Fibroblast of skin of abdomen (primary cell): ENCODE results near the gene EPHB2.
"Not testable (repeated sequence)": the region's sequence is repeated elsewhere in the genome, so short reads cannot be mapped to it uniquely, and the experiment has no call there.

Experiments
- DNase-seq: peaks from one replicate; pipeline ENCODE4 v3.0.0-alpha.2; 2013

The EPHB2 gene

GRCh38 chr1:22841142-22841541, 130.5 kb downstream of the EPHB2 start:
- DNase-seq: no peak

GRCh38 chr1:22841860-22842281, 131.2 kb downstream of the EPHB2 start:
- no peak for DNase-seq

- DNase-seq: not testable (repeated sequence)
Measured at GRCh38 chr1:22843441-22844183, 133.0 kb downstream of the EPHB2 start.

DNA sequence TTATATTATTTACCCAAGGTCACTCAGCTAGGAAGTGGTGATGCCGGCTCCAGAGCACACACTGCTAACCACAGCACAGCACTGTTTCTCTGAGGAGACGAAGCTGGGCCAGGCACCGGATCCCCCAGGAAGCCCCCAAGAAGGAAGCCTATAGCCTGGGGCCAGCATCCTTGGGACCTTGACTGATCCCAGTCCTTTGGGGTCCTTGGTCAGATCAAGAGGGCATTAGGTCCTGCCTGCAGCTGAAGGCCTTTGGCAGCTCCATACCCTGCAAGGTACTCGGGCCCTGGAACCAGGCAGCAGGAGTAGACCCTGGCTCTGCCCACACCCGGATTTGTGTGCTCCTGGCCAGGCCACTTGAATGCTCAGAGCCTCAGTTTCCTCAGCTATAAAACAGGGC, 134.0 kb downstream of the EPHB2 start:
- no peak for DNase-seq

GRCh38 chr1:22845398-22845935, 134.8 kb downstream of the EPHB2 start:
- DNase-seq: no peak

GRCh38 chr1:22846458-22846857, 135.8 kb downstream of the EPHB2 start:
- DNase-seq: no peak

GRCh38 chr1:22847249-22847648, 136.6 kb downstream of the EPHB2 start:
- no peak for DNase-seq

- no peak for DNase-seq
Measured at GRCh38 chr1:22847709-22848108, 137.1 kb downstream of the EPHB2 start.

GRCh38 chr1:22848405-22848804, 137.8 kb downstream of the EPHB2 start:
- peak; percentile 46 for DNase-seq

GRCh38 chr1:22849770-22850169, 139.1 kb downstream of the EPHB2 start:
- no peak for DNase-seq

GRCh38 chr1:22850281-22850680, 139.6 kb downstream of the EPHB2 start:
- no peak for DNase-seq

DNA sequence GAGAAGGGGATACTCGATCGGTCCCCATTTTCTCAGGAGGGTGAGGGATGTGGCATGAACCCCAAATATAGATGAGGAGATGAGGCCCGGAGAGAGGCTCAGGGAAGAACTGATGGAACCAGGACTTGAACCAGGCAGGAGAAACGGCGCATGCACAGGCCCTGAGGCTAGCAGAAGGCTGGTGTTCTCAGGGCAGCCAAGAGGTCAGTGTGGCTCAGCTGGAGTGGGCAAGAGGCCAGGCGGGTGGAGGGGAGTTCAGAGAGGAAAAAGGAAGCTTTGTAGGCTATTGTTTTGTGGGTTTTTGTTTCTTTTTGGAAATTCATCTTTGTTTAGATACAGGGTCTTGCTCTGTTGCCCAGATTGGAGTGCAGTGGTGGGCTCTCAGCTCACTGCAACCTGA, 140.0 kb downstream of the EPHB2 start:
- DNase-seq: no peak

DNA sequence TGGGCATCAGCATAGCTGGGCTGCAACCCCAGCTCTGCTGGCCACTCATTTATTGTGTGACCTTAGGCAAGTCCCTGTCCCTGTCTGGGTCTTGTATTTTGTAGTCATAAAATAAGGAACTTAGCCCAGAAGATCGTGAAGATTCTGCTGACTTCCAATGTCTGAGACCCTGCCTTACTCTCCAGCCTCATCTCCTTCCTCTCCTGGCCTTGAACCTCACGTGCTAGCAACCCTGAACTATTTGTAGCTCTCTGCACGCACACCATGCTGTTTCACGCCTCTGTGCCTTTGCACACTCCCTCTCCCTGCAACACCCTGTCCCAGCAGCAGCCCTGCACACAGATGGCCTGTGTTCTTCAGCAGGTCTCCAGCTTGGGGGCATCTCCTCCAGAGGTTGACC, 140.9 kb downstream of the EPHB2 start:
- DNase-seq: no peak

DNA sequence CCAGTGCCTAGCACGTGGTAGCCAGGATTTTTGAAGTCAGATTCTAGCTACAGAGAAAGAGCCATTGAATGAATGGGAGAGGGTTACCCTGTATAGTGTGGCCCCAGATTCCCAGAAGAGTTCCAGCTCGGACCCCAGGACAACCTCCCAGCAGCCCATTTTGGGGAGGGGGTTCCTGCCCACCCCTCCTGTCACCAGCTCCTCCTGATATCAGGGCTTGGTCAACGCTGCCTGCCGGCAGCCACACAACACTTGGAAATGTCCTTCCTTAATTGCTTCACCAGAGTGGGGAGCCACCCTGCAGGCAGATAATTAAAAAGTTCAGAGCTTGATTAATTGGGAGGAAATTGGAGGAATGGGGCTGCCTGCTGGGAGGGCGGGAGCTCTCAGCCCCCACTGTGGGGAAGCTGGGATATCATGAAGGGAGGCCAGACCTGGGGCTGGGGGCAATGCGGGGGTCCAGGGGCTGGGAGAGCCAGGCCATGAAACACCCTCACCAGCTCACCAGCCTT, 141.6 kb downstream of the EPHB2 start:
- DNase-seq: no peak

- DNase-seq: no peak
Measured at GRCh38 chr1:22853651-22854185, 143.1 kb downstream of the EPHB2 start.

DNA sequence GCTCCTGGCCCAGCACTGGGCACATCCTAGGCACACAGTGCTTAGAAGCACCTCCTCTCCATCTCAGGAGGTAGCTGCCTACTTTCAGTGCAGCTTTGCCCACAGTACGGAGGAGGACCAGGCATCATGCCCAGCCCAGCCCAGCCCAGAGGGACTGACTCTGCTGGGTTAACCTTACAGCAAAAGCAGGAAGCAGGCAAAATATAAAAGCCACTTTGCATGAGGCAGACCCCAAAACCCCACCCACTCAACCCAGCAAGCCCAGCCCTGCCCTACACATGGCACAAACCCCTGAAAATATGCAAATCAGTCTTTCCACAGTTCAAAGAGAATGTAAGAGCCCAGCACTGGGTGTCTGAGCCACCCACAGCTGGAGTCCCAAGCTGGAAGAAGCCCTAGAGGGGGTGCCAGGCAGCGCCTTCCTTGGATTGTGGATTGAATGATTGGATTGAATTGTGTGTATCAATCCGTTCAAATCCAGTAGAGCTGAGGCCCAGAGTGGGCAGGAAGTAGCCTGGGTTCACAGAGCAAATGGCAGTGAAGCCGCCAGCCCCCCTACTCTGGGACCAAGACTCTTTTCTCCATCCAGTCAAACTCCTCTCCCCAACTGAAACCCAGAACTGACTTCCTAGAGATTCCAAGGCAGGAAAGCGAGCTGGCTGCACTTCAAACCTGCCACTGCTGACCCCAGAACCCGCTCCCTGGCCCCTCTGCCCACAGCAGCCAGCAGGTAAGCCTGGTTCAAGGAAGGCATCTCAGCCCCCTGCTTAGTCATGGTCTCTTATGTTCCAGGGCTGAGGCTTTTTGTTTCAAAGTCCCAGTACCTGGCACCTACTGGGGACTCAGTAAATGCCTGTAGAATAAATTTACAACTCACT, 144.3 kb downstream of the EPHB2 start:
- DNase-seq: no peak

DNA sequence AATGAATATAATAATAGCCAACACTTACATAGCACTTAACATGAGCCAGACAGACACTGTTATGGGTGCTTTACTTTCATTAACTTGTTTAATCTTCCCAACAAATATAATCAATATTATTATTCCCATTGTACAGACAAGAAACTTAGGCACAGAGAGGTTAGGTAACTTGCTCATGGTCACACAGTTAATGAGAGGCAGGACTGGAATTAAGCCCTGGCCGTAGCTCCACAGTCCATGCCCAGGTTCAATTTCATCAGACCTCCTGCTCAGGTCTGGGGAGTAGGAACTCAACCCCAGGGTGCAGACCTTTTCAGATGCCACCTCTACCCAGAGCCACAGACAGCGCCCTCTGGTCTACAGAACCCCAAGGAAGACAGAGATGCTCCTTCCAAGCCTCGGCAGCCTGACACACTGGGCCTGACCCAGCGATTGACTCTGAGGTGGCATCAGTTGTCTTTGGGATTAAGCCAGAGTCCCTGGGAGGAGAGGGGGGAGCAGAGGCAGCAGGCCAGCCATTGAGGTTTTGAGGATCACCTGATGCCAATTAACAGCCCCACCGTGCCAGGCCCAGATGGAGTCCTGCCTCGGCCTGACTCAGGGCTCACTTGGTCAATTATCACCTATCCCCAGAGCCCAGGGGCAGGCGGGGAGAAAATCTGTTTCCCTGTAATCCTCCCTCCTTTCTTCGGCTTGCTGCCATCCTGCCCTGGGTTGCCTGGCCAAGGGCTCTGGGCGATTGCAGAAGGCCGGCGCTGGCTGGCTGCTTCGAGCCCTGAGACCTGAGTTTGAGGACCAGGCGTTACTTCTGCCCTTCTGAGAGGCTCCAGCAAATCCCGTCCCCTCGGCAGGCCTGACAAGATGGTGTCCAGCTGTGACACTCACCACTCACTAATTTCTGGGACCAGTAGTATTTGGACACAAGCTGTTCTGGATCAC, 145.3 kb downstream of the EPHB2 start:
- no peak for DNase-seq

DNA sequence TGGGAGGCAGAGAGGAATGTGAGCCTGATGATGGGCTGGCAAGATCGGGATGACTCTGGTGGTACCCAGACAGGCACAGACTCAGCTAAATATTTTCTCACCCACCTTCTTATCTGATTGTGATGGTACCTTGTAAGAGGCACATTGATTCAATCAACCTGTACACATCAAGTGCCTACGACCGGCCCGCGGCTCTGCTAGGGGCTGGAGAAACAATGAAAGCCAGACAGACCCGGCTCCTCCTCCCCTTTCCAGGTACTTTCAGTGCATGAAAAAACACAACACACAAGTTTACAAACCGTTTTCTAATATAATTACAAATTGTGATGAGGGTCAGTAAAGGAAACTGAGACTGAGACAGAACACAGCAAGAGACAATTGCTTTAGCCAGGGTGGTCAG, 147.0 kb downstream of the EPHB2 start:
- no peak for DNase-seq

GRCh38 chr1:22860414-22860800, 149.8 kb downstream of the EPHB2 start:
- no peak for DNase-seq

DNA sequence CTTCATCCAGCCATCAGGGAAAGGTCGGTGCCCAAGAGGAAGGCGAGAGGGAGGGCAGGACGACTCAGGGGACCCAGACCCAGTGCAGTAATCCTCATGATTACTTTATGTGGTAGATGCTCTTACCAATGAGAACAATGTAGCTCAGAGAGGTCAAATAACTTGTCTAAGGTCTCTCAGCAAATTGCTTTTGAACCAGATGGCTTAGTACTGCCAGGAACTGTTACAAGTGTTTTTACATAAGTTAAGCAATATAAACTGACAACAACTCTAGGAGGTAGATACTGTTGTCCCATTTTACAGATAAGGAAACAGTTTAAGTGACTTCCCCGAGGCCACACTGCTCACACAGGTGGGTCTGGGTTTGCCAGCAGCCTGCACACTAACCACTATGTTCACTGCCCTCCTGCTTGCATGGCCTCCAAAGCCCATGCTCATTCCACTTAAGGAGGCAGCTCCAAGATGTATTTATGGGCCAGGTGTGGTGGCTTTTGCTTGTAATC, 150.3 kb downstream of the EPHB2 start:
- no peak for DNase-seq

- peak; percentile 75 for DNase-seq
Measured at GRCh38 chr1:22861764-22862440, 151.3 kb downstream of the EPHB2 start.
